Endothelial cell of umbilical vein (primary cell): ENCODE measurements around the gene MCTP1.

Experiments
- CTCF ChIP-seq, 2 donors: IDR thresholded peaks; 1 replicate in 1 of 2; 2 replicates in 1 of 2; pipeline ENCODE4 v1.5.1; 2011; ENCODE audit warnings: low read length in 2 of 2, mild to moderate bottlenecking in 2 of 2, moderate library complexity in 2 of 2, control low read depth in 1 of 2, inconsistent platforms in 1 of 2, low read depth in 1 of 2; ENCODE audit not compliant: insufficient read depth in 1 of 2; ENCODE audit errors: extremely low read depth in 1 of 2
- EZH2 ChIP-seq: IDR thresholded peaks from 2 replicates; pipeline ENCODE4 v1.6.1; 2012; ENCODE audit warnings: borderline replicate concordance, low read depth, mild to moderate bottlenecking, moderate library complexity, low read length, inconsistent platforms; ENCODE audit not compliant: severe bottlenecking
- MAX ChIP-seq: IDR thresholded peaks from 2 replicates; pipeline ENCODE4 v1.6.1; 2011; ENCODE audit not compliant: insufficient read depth, insufficient read length
- POLR2A ChIP-seq: IDR thresholded peaks from 2 replicates; pipeline ENCODE4 v1.6.1; 2012; ENCODE audit warnings: low read depth, mild to moderate bottlenecking, control low read depth, low read length
- POLR2AphosphoS5 ChIP-seq: IDR thresholded peaks from 2 replicates; pipeline ENCODE4 v1.6.1; 2012; ENCODE audit warnings: low read depth, mild to moderate bottlenecking, control low read depth, low read length, moderate library complexity; ENCODE audit not compliant: insufficient read depth

GRCh38 chr5:94906750-94907149 is 378.1 kb downstream of the MCTP1 start:
- TF ChIP-seq CTCF (IDR thresholded peaks at IDR 0.05; ENCODE audit: extremely low read depth in 1 of 2, insufficient read depth in 1 of 2, low read depth in 1 of 2, low read length in 2 of 2) (no peak), POLR2A (no peak), EZH2 (no peak), POLR2AphosphoS5 (no peak), MAX (no peak)
